DMS 273 (cell line): Measurements from ENCODE around the gene CHN2.

Source experiments
- DNase-seq: peaks from one replicate; lab custom pipeline; 2025; ENCODE audit not compliant: unreplicated experiment; lab: John Stamatoyannopoulos, UW

CHN2 gene

DNA sequence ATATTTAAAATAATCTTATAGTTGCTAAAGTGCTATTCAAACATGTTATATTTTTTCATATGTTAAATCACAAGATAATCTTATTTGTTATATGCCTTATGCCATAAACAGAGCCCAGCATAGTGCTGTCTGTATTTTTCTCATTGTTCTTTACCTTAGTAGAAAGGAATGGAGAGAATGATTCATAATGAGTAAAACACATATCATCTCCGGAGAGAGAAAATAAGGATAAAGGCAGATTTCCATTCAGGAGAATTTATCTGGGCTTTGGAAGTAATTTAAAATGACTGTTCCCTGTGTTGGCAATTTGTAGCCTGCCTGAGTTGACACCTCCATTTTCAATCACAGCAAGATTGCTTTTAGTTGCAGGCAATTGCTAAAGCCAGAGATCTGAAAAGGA is 30.2 kb downstream of the CHN2 start:
- DNase-seq = no peak

- DNase-seq = peak; percentile 94
Observed at GRCh38 chr7:29228289-29229011, 33.9 kb downstream of the CHN2 start.

DNA sequence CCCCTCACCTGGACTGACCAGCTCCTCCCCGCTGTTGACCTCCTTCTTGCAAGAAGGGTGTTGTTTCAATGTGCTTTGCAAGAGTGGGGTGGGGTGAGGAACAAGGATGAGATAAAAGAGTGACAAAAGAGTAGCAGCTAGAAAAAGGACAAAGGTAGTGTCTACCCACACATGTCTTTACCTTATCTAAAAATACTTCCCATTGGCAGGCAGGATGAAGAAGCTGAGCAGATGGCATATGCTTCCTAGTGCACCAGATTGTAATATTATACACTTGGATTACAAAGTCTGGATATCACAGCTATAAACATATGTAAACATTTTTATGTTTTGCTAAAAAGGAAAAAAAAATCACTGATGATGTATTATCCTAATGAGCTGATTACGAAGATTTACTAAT is 34.5 kb downstream of the CHN2 start:
- DNase-seq = peak; percentile 87

GRCh38 chr7:29229946-29230345 is 35.4 kb downstream of the CHN2 start:
- no peak for DNase-seq

DNA sequence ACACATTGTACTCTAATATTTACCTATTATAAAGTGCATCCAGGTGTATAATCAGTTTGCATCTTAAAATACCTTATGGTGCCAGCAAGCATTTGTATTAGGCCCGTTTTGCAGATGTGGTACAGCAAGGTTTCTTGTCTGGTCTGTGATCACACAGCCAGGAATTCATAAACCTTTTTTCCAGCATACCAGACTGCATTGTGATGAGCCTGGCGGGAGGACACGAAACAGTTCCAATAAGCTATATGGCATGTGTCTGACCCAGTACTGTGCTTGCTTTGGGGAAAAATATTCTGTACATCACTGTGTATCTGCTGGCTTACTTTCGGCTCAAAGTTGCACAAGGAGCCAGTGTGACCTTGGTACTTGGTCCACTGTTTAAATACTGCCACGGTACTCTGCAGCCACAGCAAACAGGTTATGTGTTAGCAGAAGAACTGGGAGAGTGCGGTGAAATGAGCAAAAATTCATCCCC is 36.3 kb downstream of the CHN2 start:
- DNase-seq = no peak

- DNase-seq = no peak
Observed at GRCh38 chr7:29231671-29232232, 37.2 kb downstream of the CHN2 start.

DNA sequence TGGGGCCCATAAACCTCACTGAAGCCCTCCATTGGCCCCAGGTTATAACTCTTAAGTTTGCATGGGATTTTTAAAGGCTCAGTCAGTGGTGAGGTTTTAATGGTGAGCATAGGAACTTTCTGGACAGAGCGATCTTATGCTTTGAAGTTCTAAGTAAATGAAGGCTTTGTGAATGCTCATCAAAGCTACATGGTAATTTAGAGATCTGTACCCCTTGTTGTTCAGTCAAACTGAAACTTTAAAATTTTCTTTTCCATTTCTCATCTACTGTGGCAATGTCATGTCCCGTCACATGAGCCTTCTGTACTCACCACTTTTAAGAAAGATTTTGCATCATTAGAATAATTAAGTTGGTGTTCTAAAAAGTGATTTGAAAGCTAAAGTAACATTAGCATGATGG is 39.9 kb downstream of the CHN2 start:
- DNase-seq = no peak

DNA sequence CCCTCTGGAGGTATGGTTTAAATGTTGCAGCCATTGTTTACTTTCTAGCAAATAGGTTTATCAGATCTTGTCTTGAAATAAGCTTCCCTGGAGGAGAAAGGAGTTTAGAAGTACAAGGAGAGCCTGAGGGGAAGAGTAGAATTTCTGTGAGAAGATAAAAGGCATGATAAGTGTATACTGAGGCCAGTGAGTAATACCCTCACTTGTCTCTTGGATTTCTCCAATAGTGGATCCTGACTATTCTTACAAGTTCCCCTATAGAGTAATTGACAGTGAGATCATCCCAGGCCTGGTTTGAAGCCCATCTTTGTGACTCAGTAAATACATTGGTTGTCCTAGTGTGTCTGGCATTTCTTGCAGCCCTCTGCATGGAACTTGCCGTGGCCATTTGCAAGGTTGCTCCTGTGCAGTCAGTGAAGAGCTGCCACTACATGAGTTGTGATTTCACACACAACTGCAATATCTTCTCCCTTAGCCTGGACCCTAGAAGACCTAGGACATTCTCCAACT is 41.6 kb downstream of the CHN2 start:
- DNase-seq = no peak

DNA sequence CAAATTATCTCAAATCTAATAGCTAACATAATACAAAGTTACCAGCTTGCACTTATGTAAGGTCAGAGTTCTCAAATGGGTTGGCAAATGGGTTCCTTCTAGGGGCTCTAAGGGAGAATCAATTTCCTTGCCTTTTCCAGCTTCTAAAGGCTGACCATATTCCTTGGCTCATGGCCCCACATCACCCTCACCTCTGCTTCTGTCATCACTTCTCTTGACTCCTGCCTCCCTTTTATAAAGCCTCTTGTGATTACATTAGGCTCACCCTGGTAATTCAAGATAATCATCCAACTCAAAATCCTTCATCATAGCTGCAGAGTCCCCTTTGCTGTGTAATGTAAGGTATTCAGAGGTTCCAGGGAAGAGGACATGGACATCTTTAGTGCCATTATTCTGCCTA is 42.1 kb downstream of the CHN2 start:
- no peak for DNase-seq

GRCh38 chr7:29237489-29237888 is 42.9 kb downstream of the CHN2 start:
- DNase-seq = no peak

- DNase-seq = peak; percentile 51
Observed at GRCh38 chr7:29239638-29240037, 45.1 kb downstream of the CHN2 start.

DNA sequence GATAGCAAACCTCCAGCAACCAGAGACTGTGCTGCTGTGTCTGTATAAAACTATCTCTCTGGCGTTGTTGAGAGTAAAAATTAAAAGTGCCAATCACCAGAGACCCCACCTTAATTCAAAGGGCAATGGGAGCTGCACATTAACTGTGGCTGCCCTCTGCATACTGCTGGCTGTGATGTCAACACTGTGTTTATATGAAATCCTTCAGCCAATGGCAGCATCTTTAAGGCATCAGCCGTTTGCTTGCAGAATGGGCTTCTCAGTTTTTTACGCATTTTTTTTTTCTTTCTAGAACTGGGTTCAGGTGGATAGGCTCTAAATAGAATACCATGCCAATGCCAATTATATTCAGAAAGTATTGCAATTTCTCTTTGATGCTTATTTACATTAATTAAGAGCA is 47.7 kb downstream of the CHN2 start:
- no peak for DNase-seq

- peak; percentile 32 for DNase-seq
Observed at GRCh38 chr7:29243910-29244655, 49.5 kb downstream of the CHN2 start.

- no peak for DNase-seq
Observed at GRCh38 chr7:29247224-29247962, 52.8 kb downstream of the CHN2 start.

GRCh38 chr7:29247963-29248236 is 53.3 kb downstream of the CHN2 start:
- DNase-seq = no peak

DNA sequence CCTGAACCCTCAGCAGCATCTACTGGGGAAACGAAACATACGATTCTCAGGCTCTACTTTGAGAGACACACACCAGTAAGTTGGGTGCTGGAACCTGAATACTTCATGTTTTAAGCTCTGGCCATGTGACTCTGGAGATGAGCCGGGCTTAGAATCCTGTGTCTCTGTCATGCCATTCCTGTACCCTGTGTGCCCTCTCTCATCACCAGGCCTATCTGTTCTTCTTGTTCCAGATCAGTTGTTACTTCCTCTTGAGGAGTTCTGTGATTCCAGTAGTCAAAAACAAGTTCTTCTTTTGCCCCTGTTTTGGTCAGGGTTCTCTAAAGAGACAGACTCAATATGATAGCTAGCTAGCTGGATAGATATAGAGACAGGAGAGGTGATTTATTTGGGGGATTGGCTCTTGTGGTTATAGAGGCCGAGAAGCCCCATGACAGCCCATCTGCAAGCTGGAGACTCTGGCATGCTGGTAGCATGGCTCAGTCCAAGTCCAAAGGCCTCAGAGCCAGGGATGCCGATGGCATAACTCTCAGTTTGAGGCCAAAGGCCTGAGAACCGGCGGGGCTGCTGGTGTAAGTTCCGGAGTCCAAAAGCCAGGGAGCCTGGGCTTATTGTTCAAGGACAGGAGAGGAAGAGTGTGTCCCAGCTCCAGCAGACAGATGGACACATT is 54.3 kb downstream of the CHN2 start:
- no peak for DNase-seq

DNA sequence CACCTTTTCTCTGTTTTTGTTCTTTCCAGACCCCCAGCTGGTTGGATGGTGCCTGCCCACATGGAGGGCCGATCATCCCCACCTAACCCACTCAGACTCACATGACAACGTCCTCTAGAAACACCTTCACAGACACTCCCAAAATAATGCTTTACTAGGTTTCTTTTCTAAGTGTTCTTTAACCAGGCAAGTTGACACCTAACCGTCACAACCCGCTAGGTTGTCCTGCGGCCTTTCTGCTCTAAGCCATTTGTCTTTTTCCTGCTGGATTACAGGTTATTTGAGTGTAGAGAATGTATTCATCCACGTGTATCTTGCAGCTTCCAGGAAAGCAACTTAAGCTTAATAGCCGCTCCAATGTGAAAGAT is 54.8 kb downstream of the CHN2 start:
- no peak for DNase-seq

- no peak for DNase-seq
Observed at GRCh38 chr7:29249860-29250259, 55.3 kb downstream of the CHN2 start.

DNA sequence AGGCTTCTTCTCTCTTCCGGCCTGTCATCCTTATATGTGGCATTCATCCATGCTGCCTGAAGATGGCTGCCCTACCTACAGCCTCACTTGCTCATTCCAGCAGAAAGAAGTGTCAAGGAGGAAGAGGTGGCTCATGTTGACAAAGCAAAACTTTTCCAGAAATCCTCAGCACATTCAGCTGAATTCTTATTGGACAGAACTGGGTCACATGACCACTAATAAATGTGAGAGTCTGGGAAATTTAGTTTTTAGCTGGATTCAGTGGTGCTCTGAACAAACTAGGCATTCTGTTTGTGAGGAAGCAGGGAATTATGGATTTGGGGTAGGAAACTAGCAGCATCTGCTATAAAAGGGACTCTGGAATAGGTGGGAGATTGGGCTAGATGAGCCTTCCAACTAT is 58.6 kb downstream of the CHN2 start:
- DNase-seq = no peak

- peak; percentile 59 for DNase-seq
Observed at GRCh38 chr7:29254591-29254990, 60.0 kb downstream of the CHN2 start.
